OCI-LY3 (cell line): ENCODE measurements around the gene TAPBPL.

Source experiments
- H2AFZ ChIP-seq: fragments of 200-600, 300-600 bp; shearing (Covaris generic); 2 replicates; pipeline ENCODE4 v1.6.0; 2014; ENCODE audit warnings: antibody characterized with exemption, low read depth, low read length
- H3K27ac ChIP-seq: fragments of 200-600, 300-600 bp; sonication (generic); 2 replicates; pipeline ENCODE4 v1.5.1; 2014; ENCODE audit warnings: mild to moderate bottlenecking, low read length, moderate library complexity, mixed read lengths
- H3K27me3 ChIP-seq: fragments of 200-600, 300-600 bp; sonication (generic); 2 replicates; pipeline ENCODE4 v1.6.1; 2014; ENCODE audit warnings: low read depth, low read length, mixed read lengths
- H3K36me3 ChIP-seq: fragments of 200-600, 300-600 bp; sonication (generic); replicated peaks from 2 replicates; pipeline ENCODE3; 2014; ENCODE audit warnings: low read depth, low read length, mixed read lengths
- H3K4me1 ChIP-seq: fragments of 300-600, 200-600 bp; sonication (generic); 2 replicates; pipeline ENCODE4 v1.6.1; 2014; ENCODE audit warnings: low read length, mixed read lengths
- H3K4me2 ChIP-seq: fragments of 200-600, 300-600 bp; sonication (generic); 2 replicates; pipeline ENCODE4 v1.6.1; 2014; ENCODE audit warnings: low read length, mixed read lengths
- H3K4me3 ChIP-seq: fragments of 300-600, 200-600 bp; sonication (generic); 2 replicates; pipeline ENCODE4 v1.5.1; 2014; ENCODE audit warnings: antibody characterized with exemption, mild to moderate bottlenecking, low read length, moderate library complexity
- H3K79me2 ChIP-seq: fragments of 300-600, 200-600 bp; shearing (Covaris generic); 2 replicates; pipeline ENCODE4 v1.6.1; 2014; ENCODE audit warnings: mild to moderate bottlenecking, low read length, mixed read lengths
- H3K9ac ChIP-seq: fragments of 300-600, 200-600 bp; shearing (Covaris generic); 2 replicates; pipeline ENCODE4 v1.6.0; 2014; ENCODE audit warnings: mild to moderate bottlenecking, low read length, moderate library complexity
- H3K9me3 ChIP-seq: fragments of 200-600, 300-600 bp; shearing (Covaris generic); 2 replicates; pipeline ENCODE4 v1.6.1; 2014; ENCODE audit warnings: low read length, mixed read lengths; ENCODE audit not compliant: insufficient read depth
- H4K20me1 ChIP-seq: fragments of 200-600, 300-600 bp; sonication (generic); 2 replicates; pipeline ENCODE4 v1.6.1; 2016; ENCODE audit warnings: low read length, mixed read lengths; ENCODE audit not compliant: insufficient read depth
- CTCF ChIP-seq: fragments of 200-600, 300-600 bp; sonication (generic); IDR thresholded peaks from 2 replicates; pipeline ENCODE4 v1.5.1; 2014; ENCODE audit warnings: antibody characterized with exemption, low read length, low read depth
- EZH2phosphoT487 ChIP-seq: fragments of 200-600 bp; shearing (Covaris generic); IDR thresholded peaks from 2 replicates; pipeline ENCODE4 v1.6.1; 2018; ENCODE audit warnings: antibody characterized with exemption, mixed run types, low read depth

TAPBPL gene

GRCh38 chr12:6468283-6468575 lies 16.4 kb downstream of the TAPBPL start:
- no peak overlapping the region for H3K9ac ChIP-seq
- no peaks in the 10 kb centered on the region for H3K9me3 ChIP-seq
- H2AFZ ChIP-seq: no peak overlapping the region
- H4K20me1 ChIP-seq: peaks cover 6% of the 10 kb centered on the region; the same call in 1 of the 2 replicates
- no peak overlapping the region for H3K27ac ChIP-seq
- peaks cover 20% of the 10 kb centered on the region for H3K36me3 ChIP-seq
- H3K4me3 ChIP-seq: no peak overlapping the region
- TF ChIP-seq CTCF: no peak
- TF ChIP-seq EZH2phosphoT487: no peak
- H3K4me1 ChIP-seq: peaks cover 12% of the 10 kb centered on the region; the same call in 1 of the 2 replicates
- no peaks in the 10 kb centered on the region for H3K79me2 ChIP-seq
- H3K4me2 ChIP-seq: no peak overlapping the region
- 0 out of 2 replicates have a peak, but pooled peaks cover 3% of the 10 kb centered on the region for H3K27me3 ChIP-seq

GRCh38 chr12:6469092-6469491 lies 17.2 kb downstream of the TAPBPL start:
- no peaks in the 10 kb centered on the region for H3K9me3 ChIP-seq
- H3K79me2 ChIP-seq: no peaks in the 10 kb centered on the region
- H3K4me1 ChIP-seq: peaks cover 12% of the 10 kb centered on the region; the same call in 1 of the 2 replicates
- H2AFZ ChIP-seq: no peak overlapping the region
- H3K4me3 ChIP-seq: no peak overlapping the region
- H3K27me3 ChIP-seq: 0 out of 2 replicates have a peak, but pooled peaks cover 3% of the 10 kb centered on the region
- no peak for TF ChIP-seq CTCF
- no peak for TF ChIP-seq EZH2phosphoT487
- no peak overlapping the region for H3K9ac ChIP-seq
- no peak overlapping the region for H3K27ac ChIP-seq
- peaks cover 16% of the 10 kb centered on the region for H3K36me3 ChIP-seq
- H4K20me1 ChIP-seq: peaks cover 6% of the 10 kb centered on the region; the same call in 1 of the 2 replicates
- H3K4me2 ChIP-seq: peak overlapping the region; percentile 74

GRCh38 chr12:6469609-6470374 lies 17.9 kb downstream of the TAPBPL start:
- peak overlapping the region; percentile 74 for H3K4me2 ChIP-seq
- peak overlapping the region; percentile 50 for H2AFZ ChIP-seq
- H3K4me1 ChIP-seq: peaks cover 12% of the 10 kb centered on the region; the same call in 1 of the 2 replicates
- peaks cover 6% of the 10 kb centered on the region; the same call in 1 of the 2 replicates for H4K20me1 ChIP-seq
- no peaks in the 10 kb centered on the region for H3K9me3 ChIP-seq
- H3K27me3 ChIP-seq: 0 out of 2 replicates have a peak, but pooled peaks cover 3% of the 10 kb centered on the region
- no peak for TF ChIP-seq EZH2phosphoT487
- peaks cover 9% of the 10 kb centered on the region for H3K36me3 ChIP-seq
- no peaks in the 10 kb centered on the region for H3K79me2 ChIP-seq
- peak overlapping the region; percentile 83 for H3K4me3 ChIP-seq
- H3K27ac ChIP-seq: peak overlapping the region; percentile 70
- peak overlapping the region; percentile 65 for H3K9ac ChIP-seq

GRCh38 chr12:6470375-6471163 lies 18.7 kb downstream of the TAPBPL start, which contains the start of gene VAMP1:
Gene VAMP1, minus strand, starts transcription at chr12:6470677. Its CDS starts 146 bp downstream, at chr12:6470531.
- Histone ChIP-seq H3K27ac (peak within 1 kb of the TSS; percentile 70), H3K4me2 (peak within 1 kb of the TSS; percentile 77), H2AFZ (peak within 1 kb of the TSS; percentile 69), H3K4me1 (peaks cover 12% of the 10 kb centered on the region; the same call in 1 of the 2 replicates), H3K9ac (peak within 1 kb of the TSS; percentile 65), H3K4me3 (peak within 1 kb of the TSS; percentile 83), H3K36me3 (peaks cover 6% of the 10 kb centered on the region), H3K79me2 (no peaks in the 10 kb centered on the region), H4K20me1 (peaks cover 6% of the 10 kb centered on the region; the same call in 1 of the 2 replicates), H3K27me3 (0 out of 2 replicates have a peak, but pooled peaks cover 3% of the 10 kb centered on the region), H3K9me3 (no peaks in the 10 kb centered on the region)
- TF ChIP-seq CTCF (no peak), EZH2phosphoT487 (no peak)
